NCI-H345 treated with DMSO at 0.1 percent for 48 hours (cell line): Measurements from ENCODE around the gene AQP10.
"Not testable (repeated sequence)": the region's sequence is repeated elsewhere in the genome, so short reads cannot be mapped to it uniquely, and the experiment has no call there.

Experiments used
- DNase-seq: peaks from one replicate; lab custom pipeline; 2025; ENCODE audit not compliant: unreplicated experiment; lab: John Stamatoyannopoulos, UW

AQP10 gene

DNA sequence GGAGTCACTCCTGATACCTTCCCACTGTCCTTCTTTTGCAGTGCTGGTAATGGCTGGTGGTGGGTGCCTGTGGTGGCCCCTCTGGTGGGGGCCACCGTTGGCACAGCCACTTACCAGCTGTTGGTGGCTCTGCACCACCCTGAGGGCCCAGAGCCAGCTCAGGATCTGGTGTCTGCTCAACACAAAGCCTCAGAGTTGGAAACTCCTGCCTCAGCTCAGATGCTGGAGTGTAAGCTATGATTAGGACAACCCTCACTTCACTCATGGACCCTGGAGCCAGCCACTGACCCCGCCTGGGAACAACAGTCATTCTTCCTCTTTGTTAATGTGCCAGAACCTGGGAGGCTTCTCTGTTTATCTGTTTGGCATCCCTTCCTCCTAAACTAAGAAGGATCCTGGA, 3.3 kb downstream of the AQP10 start:
- no peak for DNase-seq

DNA sequence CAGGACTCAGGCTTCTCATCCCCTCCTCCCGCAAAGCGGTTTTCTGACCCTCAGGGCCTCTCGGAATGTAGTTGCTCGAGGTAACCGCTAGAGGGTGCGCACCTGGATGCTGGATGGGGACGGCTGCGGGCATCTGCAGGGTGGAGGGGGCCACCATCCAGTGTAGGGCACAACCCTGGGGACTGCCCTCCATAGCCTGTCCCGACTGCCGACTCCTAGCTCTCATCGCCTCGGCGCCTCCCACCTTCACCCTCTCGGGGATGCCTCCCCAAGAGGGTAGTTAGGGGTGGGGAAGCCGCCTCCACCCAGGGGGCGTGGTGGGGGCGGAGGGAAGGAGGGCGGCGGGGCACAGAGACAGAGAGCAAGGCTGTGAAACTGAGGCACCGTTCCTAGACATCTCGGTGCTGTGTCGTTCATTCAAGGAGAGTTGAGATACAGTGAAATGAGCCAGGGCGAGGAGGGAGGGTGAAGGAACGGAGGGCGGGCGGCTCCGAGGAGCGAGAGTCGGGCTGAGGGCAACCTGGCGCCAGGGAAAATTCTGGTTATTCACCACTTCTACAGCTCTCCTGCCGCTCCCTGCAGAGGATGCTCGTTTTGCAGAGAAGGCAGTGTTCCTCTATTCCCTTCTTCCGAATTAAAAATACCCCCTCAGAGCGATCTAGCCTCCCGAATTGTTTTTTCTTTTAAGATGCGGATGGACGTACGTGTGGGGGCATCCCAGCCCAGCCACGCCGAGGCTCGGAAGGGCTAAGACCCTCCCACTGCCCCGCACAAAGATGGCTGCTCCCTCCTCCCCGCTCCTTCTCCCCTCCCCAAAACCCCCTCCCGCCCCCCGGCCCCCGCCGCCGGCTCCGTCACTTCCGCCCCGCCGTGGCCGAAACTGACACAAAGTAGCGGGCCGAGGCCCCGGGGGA, 4.0 kb downstream of the AQP10 start, which contains the start of gene ATP8B2:
Gene ATP8B2 (plus strand): TSS at position 857 of the 914 bp plus-strand sequence. CDS start 2,617 bp downstream, outside the sequence.
- DNase-seq: peak; percentile 95

DNA sequence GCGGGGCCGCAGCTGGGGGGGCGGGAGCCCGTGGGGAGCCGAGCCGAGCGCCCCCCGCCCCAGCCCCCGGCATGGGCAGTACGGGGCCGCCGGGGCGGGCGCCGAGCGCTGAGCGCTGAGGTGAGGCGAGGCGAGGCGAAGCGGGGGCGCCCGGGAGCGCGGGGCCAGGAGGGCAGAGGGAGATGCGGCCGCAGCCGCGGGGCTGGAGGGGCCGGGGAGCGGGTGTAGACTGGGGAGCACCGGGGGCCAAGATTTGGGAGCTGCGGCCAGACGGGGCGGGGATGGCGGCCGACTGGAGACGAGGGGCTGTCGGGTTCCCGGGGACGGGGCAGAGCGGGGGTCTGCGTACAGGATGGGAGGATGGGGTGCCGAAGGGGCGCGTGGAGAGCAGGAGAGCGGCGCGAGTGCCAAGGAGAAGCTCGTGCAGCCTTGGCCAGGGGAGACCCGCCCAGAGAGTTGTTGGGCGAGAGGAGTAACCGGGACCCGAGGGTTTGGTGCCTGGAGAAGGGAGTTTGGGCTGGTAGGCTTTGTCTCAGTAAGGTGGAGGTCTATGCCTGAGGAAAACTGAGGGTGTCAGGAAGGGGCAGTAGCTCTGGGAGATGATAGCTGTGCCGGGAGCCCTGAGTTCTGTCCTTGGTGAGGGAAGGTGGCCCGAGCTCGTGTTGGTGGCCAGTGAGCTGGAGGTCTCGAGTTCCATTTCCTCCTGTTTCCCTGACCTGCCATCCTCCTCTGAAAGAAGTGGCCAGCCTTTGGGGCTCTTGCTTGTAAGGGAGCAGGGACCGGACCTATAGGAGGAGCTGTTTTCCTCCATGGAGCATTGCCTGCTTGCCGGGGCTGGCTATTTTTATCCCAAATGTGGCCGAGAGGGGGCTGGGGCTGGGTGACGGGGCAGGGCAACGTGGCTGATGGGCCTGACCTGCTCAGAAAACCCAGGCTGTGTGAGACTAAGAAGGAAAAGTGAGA, 5.0 kb downstream of the AQP10 start:
- DNase-seq: peak; percentile 59

DNA sequence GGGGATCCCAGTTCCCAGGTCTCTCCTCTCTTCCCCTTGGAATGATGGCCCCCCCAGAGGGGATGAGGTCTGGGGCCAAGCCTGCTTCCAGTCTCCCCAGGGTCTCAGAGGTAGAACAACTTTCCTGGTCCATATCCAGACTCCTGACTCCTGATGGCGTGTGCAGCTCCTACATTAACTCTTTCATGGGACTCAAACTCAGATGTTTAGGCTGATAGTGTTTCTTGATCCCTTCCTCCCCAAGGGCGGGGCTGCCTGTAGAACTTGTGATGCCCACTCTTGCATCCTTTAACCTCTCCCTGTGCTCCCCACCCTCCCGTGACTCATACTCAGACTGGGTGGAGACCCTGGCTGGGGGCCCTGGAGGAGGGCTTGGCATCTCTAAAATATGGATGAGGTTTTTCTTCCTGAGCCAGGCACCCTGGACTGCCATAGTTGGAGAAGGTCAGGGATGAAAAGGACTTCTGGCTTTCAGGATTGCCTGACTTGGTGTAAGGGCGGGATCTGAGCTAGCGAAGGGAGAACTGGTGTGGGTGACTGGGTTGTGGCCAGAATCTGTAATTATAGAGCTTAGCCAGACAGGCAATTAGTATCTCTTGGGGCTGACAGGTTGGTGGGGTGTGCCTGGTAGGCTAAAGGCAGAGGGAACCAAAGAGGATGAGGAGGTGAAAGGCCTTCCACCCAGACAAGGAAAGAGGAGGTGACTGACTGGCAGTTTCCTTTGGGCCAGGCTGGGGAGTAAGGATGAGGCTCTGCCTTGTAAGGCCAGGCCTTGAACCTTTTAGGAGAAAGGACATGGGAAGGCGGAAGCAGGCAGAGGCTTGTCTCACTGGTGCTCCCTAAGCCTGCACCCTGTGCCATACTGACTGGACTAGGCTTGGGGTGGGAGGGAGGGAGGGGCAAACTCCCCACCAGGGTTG, 5.9 kb downstream of the AQP10 start:
- DNase-seq: no peak

DNA sequence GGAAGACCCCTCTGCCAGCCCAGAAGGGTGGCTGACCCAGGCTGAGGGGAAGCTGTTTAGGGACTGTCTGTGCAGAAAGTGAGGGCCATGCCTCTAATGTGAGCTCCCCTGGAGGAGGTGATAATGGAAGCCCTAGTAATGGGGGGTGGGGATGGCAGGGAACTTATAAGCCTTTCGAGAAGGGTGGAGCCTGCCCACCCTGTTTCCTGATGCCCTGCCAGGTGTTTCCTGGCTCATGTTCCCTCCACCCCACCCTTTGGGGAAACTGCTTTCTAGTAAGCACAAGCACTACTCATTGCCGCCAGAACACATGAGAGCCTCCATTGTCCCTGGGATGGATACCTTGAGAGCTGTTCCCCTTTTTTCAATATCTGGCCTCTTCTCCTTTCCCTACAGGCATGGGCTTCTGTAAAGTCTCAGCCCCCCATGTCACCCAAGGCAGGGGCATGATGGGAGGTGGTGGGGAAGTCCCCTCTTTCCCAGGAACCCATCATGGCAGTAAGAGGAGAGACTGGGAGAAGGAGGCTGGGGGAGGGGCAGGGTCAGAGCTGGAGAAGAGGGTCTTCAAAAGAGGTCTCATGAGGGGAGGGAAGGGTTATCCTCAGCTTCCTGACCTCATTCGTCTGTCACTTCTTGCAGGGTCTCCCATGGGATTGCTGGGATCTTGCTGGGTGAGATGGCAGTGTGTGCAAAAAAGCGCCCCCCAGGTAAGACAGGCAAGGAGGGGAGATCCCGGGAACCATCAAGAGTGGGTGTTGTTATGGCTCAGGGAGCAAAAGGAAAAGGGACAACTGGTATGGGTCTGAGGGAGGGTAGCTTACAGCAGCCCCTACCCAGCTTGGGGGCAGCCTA, 6.8 kb downstream of the AQP10 start:
- peak; percentile 55 for DNase-seq

DNA sequence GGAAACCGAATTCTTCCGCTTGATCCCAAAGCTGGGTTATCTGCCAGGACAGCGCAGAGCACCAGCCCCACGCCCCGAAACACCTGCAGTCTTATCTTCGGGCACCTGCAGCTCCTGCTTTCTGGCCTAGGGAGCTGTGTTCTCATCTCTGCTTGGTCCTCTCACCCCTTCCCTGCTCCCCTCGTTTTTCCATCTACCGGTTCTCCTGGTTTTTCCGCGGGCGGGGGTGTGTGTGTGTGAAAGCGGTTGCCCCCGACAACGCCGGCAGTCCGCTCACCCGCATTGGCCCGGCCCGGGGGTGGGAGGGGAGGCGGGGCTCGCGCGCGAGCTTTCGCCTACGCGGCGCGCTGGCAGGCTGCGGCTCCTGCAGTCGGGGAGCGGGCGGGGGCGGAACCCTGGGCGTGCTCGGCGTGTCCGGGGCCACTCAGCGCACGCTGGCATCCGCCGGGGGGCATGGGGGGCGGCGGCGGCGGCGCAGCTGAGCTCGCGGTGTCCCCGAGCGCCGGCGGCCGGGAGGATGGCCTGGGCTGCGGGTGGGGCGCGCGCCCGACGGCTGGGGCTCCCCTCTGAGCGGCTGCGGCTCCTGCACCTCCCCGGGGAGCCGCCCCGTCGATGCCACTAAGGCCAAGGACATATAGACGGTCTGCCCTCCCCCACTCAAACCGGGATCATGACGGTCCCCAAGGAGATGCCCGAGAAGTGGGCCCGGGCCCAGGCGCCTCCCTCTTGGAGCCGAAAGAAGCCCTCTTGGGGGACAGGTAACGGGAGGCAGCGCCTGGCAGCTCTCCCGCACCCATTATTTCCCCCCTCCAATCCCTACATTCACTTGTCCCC, 7.6 kb downstream of the AQP10 start:
- DNase-seq: peak; percentile 80

DNA sequence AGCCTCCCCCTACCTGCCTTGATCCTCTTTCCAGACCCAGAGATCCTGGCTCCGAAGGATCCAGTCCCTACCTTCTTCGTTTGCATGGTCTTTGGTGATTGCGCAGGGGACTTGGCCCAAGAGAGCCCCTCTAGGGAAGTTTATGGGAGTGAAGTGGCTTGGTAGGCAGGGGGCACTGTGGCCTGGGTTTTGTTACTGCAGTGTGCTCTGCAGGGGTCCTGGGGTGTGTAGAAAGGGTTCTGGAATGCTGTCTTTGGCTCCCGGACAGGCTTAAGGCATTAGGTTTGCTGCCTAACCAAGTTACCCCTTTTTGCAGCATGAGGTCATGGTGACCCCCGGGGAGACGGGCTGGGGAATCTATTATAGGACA, 8.2 kb downstream of the AQP10 start:
- no peak for DNase-seq

DNA sequence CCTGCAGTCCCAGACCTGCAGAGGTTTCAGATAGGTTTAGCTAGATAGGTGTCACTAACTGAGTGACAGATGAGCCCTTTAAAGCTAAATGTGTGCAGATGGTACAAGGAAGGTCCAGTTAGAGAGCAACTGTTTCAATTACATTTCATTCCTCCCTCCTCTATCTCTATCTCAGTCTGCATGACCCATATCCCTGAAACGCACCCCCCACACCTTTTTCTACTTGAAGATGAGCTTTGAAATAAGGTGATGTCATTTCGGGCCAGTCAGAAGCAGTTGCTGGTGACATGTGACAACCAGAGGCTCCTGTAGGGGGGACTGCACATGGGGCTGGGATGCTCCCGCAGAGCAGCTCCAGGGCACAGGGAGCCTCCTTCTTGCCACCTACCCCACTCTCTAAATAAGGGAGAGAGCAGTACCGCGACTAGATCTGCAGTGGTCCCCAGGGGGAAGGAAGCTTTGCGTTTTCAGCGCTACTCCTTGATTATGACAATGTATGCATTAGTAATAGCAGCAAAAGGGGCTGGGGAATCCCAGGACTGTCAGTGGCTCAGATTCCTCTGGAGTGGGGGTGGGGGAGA, 8.7 kb downstream of the AQP10 start:
- no peak for DNase-seq

DNA sequence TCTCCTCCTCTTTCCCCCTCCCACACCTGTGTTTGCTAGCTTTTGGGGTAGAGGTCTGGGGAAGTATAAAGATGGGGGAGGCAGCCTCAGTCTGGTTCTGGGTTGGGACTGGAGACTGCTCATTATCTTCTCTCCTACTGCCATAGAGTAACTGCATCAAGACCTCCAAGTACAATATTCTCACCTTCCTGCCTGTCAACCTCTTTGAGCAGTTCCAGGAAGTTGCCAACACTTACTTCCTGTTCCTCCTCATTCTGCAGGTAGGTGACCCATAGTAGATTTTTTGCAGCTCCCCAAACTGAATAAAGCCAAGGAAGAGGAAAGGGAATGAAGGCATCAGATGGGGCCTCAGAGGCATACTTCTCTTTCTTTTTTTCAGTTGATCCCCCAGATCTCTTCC, 9.8 kb downstream of the AQP10 start:
- no peak for DNase-seq

DNA sequence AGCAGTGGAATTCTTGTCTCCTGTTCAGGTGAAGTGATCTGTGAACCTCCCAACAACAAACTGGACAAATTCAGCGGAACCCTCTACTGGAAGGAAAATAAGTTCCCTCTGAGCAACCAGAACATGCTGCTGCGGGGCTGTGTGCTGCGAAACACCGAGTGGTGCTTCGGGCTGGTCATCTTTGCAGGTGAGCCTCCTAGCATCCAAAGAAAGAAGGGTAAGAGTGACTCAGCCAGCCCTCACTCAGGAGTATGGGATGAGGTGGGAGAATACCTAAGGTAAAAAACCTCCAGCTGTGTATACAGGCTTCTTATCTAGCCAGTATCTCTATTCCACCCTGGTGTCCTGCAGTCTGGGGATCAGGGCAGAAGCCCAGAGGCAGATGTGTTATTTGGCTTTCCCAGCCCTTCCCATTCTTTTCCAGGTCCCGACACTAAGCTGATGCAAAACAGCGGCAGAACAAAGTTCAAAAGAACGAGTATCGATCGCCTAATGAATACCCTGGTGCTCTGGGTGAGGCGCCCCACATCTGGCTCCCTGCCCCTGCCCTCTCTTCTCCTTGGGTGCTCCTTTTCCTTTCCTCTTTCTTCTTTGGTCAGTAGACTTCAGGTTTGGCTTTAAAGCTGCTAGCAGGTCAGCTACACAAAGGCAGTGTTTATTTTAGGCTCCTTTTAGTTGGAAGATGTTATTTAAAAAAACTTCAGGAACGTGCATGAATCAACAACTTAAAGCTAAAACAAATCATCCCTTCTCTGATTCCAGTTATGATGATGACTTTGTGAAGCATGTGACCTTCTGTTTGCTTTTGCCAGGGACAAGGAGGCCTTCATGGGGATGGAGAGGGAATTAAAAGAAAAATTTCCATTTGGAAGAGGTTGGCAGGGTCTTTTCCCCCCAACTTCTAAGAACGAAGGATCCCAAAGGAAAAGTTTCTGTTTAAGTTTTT, 13.5 kb downstream of the AQP10 start:
- DNase-seq: no peak

DNA sequence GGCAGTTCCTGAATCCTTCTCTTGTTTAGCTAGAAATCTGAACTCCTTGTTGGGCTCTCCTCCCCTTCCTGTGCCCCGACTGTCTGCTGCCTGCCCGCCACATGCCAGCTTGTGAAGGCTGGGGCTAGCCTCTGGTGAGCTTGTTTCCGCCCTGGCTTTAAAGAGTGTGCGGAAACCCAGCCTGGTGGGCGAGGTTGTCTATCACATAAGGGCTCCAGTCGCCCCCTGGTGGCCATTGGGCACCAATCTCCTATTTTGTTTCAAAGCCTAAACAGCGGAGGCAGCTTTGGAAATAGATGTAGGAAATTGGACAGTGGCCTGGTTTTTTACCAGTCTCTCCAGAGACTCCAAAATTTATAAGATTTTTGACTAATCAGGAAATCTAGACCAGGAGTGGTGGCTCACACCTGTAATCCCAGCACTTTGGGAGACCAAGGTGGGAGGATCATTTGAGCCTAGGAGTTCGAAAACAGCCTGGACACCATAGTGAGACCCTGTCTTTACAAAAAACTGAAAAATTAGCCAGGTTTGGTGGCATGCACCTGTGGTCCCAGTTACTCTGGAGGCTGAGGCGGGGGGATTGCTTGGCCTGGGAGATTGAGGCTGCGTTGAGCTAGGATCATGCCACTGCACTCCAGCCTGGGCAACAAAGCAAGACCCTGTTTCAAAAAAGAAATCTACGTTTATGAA, 14.3 kb downstream of the AQP10 start:
- DNase-seq: peak; percentile 91

DNA sequence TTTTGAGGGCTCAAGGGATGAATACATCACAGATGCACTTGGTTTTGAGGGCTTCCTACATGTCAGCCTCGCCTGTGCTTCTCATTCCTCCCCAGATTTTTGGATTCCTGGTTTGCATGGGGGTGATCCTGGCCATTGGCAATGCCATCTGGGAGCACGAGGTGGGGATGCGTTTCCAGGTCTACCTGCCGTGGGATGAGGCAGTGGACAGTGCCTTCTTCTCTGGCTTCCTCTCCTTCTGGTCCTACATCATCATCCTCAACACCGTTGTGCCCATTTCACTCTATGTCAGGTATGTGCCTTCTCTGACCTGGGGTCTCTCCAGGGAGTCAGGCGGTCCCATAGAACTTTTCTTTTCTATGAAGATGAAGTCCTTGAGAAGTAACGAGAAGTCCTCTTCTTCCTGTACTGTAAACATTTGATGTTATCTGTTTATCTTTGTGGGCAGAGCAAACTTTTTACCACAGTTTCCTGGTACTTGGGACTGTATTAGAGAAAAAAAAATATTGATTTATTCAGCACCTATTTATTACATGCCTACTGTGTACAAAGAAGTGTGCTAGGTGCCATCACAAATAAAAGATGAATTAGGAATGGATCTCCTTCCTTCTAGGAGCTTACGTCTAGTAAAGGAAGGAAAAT, 16.5 kb downstream of the AQP10 start:
- DNase-seq: no peak

DNA sequence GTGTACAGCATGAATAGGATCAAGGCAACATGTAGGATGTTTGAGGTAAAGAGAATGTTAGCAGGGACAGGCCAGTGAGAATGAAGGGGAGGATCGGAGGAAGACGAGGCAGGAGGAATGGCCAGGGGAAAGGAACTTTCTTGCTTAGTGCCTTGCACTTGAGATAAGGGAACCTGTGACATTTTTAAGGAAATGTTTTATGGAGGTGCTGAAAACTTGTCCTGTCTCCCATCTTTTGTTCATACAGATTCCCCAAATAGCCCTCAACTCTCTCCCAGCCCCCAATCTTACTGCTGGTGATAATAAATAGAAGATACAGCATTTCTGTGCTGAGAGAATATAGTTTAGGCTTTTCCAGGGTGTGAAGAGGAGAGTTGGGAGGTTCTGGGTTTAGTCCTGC, 18.0 kb downstream of the AQP10 start:
- DNase-seq: no peak

DNA sequence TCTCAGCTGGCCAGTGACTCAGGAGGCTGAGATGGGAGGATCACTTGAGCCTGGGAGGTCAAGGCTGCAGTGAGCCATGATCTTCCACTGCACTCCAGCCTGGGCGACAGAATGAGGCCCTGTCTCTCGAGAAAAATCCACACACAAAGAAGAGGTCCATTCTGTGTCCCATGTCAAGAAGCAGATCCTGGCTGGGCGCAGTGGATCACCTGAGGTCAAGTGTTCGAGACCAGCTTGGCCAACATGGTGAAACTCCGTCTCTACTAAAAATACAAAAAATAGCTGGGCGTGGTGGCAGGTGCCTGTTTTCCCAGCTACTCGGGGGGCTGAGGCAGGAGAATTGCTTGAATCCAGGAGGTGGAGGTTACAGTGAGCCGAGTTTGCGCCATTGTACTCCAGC, 20.5 kb downstream of the AQP10 start:
- DNase-seq: not testable (repeated sequence)

DNA sequence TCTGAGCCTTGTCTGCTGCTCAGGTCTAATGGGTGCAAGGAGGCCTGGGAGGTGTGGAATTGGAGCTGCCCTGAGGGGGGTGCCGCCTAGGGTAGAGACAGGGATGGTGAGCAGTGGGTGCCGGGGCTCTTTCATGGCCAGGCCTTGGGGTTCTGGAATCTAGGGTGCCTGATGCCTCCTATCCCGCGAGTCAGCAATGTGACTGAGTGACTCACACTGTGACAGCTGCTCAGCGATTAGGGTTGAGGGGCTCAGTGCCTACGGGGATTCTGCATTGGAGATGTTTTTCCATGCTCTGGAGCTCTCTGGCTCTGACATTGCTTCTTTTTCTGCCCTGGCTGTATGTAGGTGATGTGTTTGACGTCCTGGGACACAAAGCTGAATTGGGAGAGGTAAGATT, 21.2 kb downstream of the AQP10 start:
- DNase-seq: no peak

DNA sequence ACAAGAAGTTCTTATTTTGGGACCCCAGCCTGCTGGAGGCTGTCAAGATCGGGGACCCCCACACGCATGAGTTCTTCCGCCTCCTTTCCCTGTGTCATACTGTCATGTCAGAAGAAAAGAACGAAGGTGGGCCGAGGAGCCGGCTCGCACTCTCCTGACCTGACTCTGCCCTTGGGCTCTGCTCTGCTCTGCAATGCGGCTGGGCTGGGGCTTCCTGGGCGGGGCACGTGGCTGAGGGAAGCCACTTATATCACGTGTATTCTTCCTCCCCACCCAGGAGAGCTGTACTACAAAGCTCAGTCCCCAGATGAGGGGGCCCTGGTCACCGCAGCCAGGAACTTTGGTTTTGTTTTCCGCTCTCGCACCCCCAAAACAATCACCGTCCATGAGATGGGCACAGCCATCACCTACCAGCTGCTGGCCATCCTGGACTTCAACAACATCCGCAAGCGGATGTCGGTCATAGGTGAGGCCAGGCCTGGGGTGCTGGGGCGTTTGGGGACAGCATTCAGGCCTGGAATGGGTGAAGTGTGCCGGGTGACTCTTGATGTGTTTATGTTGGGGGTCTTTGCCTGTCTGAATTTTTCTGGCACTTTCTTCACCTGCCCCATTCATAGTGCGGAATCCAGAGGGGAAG, 22.1 kb downstream of the AQP10 start:
- no peak for DNase-seq
